H1 (cell line): ENCODE results near the gene DCPS.

Source experiments
- CEBPB ChIP-seq: IDR thresholded peaks from 2 replicates; pipeline ENCODE4 v1.6.1; 2012; ENCODE audit warnings: low read depth, low read length
- EZH2 ChIP-seq: fragments of 200-600 bp; sonication (generic); IDR thresholded peaks from 2 replicates; pipeline ENCODE4 v1.7.1; 2012; ENCODE audit warnings: low read depth, mild to moderate bottlenecking, moderate library complexity, low read length, inconsistent platforms; ENCODE audit not compliant: severe bottlenecking
- HDAC2 ChIP-seq, 2 experiments: fragments of 300-600 bp in 1 of 2; sonication (generic) in 1 of 2; IDR thresholded peaks; 2 replicates each; pipeline ENCODE4 v1.6.1; 2011 to 2012; ENCODE audit warnings: low read depth in 2 of 2, low read length in 2 of 2, mild to moderate bottlenecking in 2 of 2, moderate library complexity in 2 of 2, borderline replicate concordance in 1 of 2, inconsistent platforms in 1 of 2
- PHF8 ChIP-seq: fragments of 200-600 bp; sonication (generic); conservative IDR thresholded peaks from 2 replicates; pipeline ENCODE4 v1.7.1; 2012; ENCODE audit warnings: low read depth, mild to moderate bottlenecking, inconsistent platforms, low read length, moderate library complexity
- POLR2A ChIP-seq, 2 experiments: IDR thresholded peaks; 1 replicate in 1 of 2; 2 replicates in 1 of 2; pipeline ENCODE4 v1.6.1; 2011; ENCODE audit warnings: low read depth in 2 of 2, low read length in 2 of 2, mild to moderate bottlenecking in 2 of 2; ENCODE audit errors: control extremely low read depth in 1 of 2
- RAD21 ChIP-seq, 2 experiments: IDR thresholded peaks in 1 of 2; conservative IDR thresholded peaks in 1 of 2; 2 replicates each; pipeline ENCODE4 v1.6.1; 2011; ENCODE audit warnings: low read depth in 2 of 2, low read length in 2 of 2, improper control_type of control experiment in 1 of 2, inconsistent platforms in 1 of 2, mild to moderate bottlenecking in 1 of 2, moderate library complexity in 1 of 2
- RFX5 ChIP-seq: IDR thresholded peaks from 2 replicates; pipeline ENCODE4 v1.6.1; 2011; ENCODE audit warnings: low read depth, low read length, improper control_type of control experiment, borderline replicate concordance
- RXRA ChIP-seq: IDR thresholded peaks from 2 replicates; pipeline ENCODE4 v1.6.1; 2011; ENCODE audit warnings: low read depth, mild to moderate bottlenecking, low read length, moderate library complexity; ENCODE audit not compliant: insufficient read depth
- SIRT6 ChIP-seq: IDR thresholded peaks from one replicate; pipeline ENCODE4 v1.7.1; 2012; ENCODE audit warnings: low read length, inconsistent platforms
- ZNF274 ChIP-seq: IDR thresholded peaks from 2 replicates; pipeline ENCODE4 v1.7.0; 2012; ENCODE audit warnings: low read length, borderline replicate concordance; ENCODE audit errors: extremely low read depth
- TF ChIP-seq, protein P1 (sequence below), 3 experiments: IDR thresholded peaks; 1 replicate in 2 of 3; 2 replicates in 1 of 3; pipeline versions ENCODE4 v1.5.1 to v1.6.1; 2011; ENCODE audit warnings: low read length in 3 of 3, mild to moderate bottlenecking in 3 of 3, inconsistent platforms in 2 of 3, low read depth in 1 of 3, moderate library complexity in 1 of 3; ENCODE audit not compliant: insufficient read depth in 1 of 3; ENCODE audit errors: control extremely low read depth in 1 of 3
- TF ChIP-seq, protein P2 (sequence below): IDR thresholded peaks from 2 replicates; pipeline ENCODE4 v1.6.1; 2012; ENCODE audit warnings: low read length, inconsistent platforms

DNA sequence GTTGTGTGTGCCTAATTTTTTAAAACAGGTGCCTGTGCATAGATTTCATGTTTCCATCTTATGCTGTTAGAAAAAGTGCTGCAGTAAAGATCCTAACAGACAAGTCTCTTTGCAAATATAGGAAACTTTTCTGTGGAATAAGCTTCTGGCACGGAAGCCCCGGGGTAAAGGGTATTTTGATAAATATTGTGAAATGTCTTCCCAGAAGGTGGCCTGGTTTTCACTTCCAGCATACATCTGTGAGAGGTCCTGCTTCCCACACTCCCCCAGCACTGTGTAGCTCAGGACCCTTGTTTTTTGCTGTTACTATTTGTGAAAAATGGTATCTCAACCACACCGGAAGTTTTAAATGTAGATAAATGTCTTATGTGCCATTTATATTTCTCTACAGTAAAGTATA lies 66.2 kb downstream of the DCPS start:
- TF ChIP-seq, protein P1, sequence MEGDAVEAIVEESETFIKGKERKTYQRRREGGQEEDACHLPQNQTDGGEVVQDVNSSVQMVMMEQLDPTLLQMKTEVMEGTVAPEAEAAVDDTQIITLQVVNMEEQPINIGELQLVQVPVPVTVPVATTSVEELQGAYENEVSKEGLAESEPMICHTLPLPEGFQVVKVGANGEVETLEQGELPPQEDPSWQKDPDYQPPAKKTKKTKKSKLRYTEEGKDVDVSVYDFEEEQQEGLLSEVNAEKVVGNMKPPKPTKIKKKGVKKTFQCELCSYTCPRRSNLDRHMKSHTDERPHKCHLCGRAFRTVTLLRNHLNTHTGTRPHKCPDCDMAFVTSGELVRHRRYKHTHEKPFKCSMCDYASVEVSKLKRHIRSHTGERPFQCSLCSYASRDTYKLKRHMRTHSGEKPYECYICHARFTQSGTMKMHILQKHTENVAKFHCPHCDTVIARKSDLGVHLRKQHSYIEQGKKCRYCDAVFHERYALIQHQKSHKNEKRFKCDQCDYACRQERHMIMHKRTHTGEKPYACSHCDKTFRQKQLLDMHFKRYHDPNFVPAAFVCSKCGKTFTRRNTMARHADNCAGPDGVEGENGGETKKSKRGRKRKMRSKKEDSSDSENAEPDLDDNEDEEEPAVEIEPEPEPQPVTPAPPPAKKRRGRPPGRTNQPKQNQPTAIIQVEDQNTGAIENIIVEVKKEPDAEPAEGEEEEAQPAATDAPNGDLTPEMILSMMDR (IDR thresholded peaks at IDR 0.05; ENCODE audit: control extremely low read depth in 1 of 3, insufficient read depth in 1 of 3, low read depth in 1 of 3, low read length in 3 of 3): no peak
- TF ChIP-seq RAD21 (IDR thresholded peaks at IDR 0.05 in 1 of 2, conservative IDR thresholded peaks at IDR 0.05 in 1 of 2; ENCODE audit: low read depth in 2 of 2, low read length in 2 of 2) (no peak), EZH2 (no peak), PHF8 (no peak), HDAC2 (IDR thresholded peaks at IDR 0.05; ENCODE audit: borderline replicate concordance in 1 of 2, low read depth in 2 of 2, low read length in 2 of 2) (no peak), RXRA (no peak), CEBPB (no peak), POLR2A (IDR thresholded peaks at IDR 0.05; ENCODE audit: control extremely low read depth in 1 of 2, low read depth in 2 of 2, low read length in 2 of 2) (no peak), SIRT6 (no peak), ZNF274 (no peak), RFX5 (no peak)
- TF ChIP-seq, protein P2, sequence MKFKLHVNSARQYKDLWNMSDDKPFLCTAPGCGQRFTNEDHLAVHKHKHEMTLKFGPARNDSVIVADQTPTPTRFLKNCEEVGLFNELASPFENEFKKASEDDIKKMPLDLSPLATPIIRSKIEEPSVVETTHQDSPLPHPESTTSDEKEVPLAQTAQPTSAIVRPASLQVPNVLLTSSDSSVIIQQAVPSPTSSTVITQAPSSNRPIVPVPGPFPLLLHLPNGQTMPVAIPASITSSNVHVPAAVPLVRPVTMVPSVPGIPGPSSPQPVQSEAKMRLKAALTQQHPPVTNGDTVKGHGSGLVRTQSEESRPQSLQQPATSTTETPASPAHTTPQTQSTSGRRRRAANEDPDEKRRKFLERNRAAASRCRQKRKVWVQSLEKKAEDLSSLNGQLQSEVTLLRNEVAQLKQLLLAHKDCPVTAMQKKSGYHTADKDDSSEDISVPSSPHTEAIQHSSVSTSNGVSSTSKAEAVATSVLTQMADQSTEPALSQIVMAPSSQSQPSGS: no peak
